SK-N-SH treated with all-trans-retinoic acid at 6 μM for 48 hours (cell line): ENCODE data around the gene TMC7.

Source experiments
- CREB5 ChIP-seq: fragments of 250-450 bp; sonication (Bioruptor Pico); IDR thresholded peaks from 2 replicates; pipeline ENCODE4 v1.5.1; 2020; ENCODE audit warnings: low read depth, mild to moderate bottlenecking, moderate library complexity
- CSDC2 ChIP-seq: fragments of 250-450 bp; sonication (Bioruptor Pico); IDR thresholded peaks from 2 replicates; pipeline ENCODE4 v1.5.0; 2020; ENCODE audit warnings: mild to moderate bottlenecking, moderate library complexity
- CSRNP3 ChIP-seq: fragments of 250-450 bp; sonication (Bioruptor Pico); IDR thresholded peaks from 2 replicates; pipeline ENCODE4 v1.5.1; 2021; ENCODE audit warnings: mild to moderate bottlenecking, moderate library complexity
- ESRRG ChIP-seq: fragments of 250-450 bp; sonication (Bioruptor Pico); IDR thresholded peaks from 2 replicates; pipeline ENCODE4 v1.6.1; 2021; ENCODE audit warnings: mild to moderate bottlenecking
- OSR1 ChIP-seq: fragments of 250-450 bp; sonication (Bioruptor Pico); IDR thresholded peaks from 2 replicates; pipeline ENCODE4 v1.8.0; 2022; ENCODE audit warnings: moderate library complexity, mild to moderate bottlenecking, inconsistent platforms
- PATZ1 ChIP-seq: fragments of 250-450 bp; sonication (Bioruptor Pico); IDR thresholded peaks from 2 replicates; pipeline ENCODE4 v1.8.0; 2020; ENCODE audit warnings: mild to moderate bottlenecking, moderate library complexity, borderline replicate concordance
- POU6F1 ChIP-seq: fragments of 250-450 bp; sonication (Bioruptor Pico); IDR thresholded peaks from 2 replicates; pipeline ENCODE4 v1.8.0; 2021; ENCODE audit warnings: low read depth, mild to moderate bottlenecking, moderate library complexity, borderline replicate concordance
- PPARA ChIP-seq: fragments of 250-450 bp; sonication (Bioruptor Pico); IDR thresholded peaks from 2 replicates; pipeline ENCODE4 v1.5.0; 2020; ENCODE audit warnings: mild to moderate bottlenecking, borderline replicate concordance
- SNAI2 ChIP-seq: fragments of 250-450 bp; sonication (Bioruptor Pico); IDR thresholded peaks from 2 replicates; pipeline ENCODE4 v1.5.0; 2020; ENCODE audit warnings: mild to moderate bottlenecking, moderate library complexity
- ZC3H10 ChIP-seq: fragments of 250-450 bp; sonication (Bioruptor Pico); IDR thresholded peaks from 2 replicates; pipeline ENCODE4 v1.5.1; 2021; ENCODE audit warnings: mild to moderate bottlenecking, moderate library complexity
- ZFP30 ChIP-seq: fragments of 450-650 bp; formaldehyde crosslinking; IDR thresholded peaks from 2 replicates; pipeline ENCODE4 v1.5.0; 2022; ENCODE audit warnings: mild to moderate bottlenecking, moderate library complexity
- ZNF70 ChIP-seq: fragments of 450-650 bp; formaldehyde crosslinking; IDR thresholded peaks from 2 replicates; pipeline ENCODE4 v1.5.0; 2020; ENCODE audit warnings: mild to moderate bottlenecking, moderate library complexity
- ZNF8 ChIP-seq: fragments of 450-650 bp; formaldehyde crosslinking; IDR thresholded peaks from 2 replicates; pipeline ENCODE4 v1.5.0; 2020; ENCODE audit warnings: mild to moderate bottlenecking, moderate library complexity

GRCh38 chr16:18969855-18970240 lies 13.9 kb upstream of the TMC7 start:
- no peak for TF ChIP-seq SNAI2
- no peak for TF ChIP-seq ZC3H10 (CRISPR knock-in tag)
- TF ChIP-seq POU6F1 (CRISPR knock-in tag) = no peak
- no peak for TF ChIP-seq CREB5 (CRISPR knock-in tag)
- TF ChIP-seq OSR1 (CRISPR knock-in tag) = no peak
- no peak for TF ChIP-seq PATZ1 (CRISPR knock-in tag)
- no peak for TF ChIP-seq CSDC2 (CRISPR knock-in tag)
- no peak for TF ChIP-seq ZNF8 (CRISPR knock-in tag)
- no peak for TF ChIP-seq CSRNP3 (CRISPR knock-in tag)
- no peak for TF ChIP-seq ESRRG (CRISPR knock-in tag)
- no peak for TF ChIP-seq PPARA
- TF ChIP-seq ZFP30 (CRISPR knock-in tag) = no peak
- TF ChIP-seq ZNF70 = no peak
